ENCODE measurements around the gene CFAP69. TPM values are rescaled to one million over a fixed set of nuclear protein-coding genes. Genes with fewer than 3 reads are reported as not detected.

CFAP69 gene
- total RNA-seq, 3 donors from 2014 or later (not counting 1 experiment from before 2014, with no cell fraction given): 0.13 TPM; not detected in 2

DNA sequence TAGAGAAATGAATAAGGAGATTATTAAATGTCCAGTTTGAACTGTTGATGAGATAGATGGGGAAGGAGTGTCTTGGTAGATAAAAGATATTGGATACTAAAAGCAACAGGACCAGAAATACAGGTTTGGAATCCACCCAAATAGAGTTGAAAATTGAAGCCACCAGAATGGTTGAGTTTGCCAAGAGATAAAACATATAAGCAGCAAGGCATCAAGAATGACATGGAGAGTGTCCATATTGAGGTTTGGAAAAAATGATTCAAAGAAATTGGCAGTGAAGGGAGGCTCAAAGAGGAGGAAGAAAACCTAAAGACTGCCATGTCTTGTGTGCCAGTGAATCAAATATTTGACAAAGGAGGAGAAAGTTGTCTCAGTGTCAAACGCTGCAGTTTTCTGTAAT, 24.2 kb downstream of the CFAP69 start:
- no peaks in the 10 kb centered on the region for H3K36me3 Mint-ChIP-seq
- Histone ChIP-seq H3K27ac (ENCODE audit: low read length) (no peak overlapping the region), H3K9me3 (ENCODE audit: control insufficient read depth, insufficient read depth, low read length) (no peaks in the 10 kb centered on the region), H3K27me3 (ENCODE audit: control insufficient read depth, insufficient read depth, low read length) (no peaks in the 10 kb centered on the region), H3K36me3 (ENCODE audit: control insufficient read depth, insufficient read depth, low read length) (no peaks in the 10 kb centered on the region), H3K4me3 (ENCODE audit: low read length) (no peak overlapping the region), H3K4me1 (ENCODE audit: control insufficient read depth, insufficient read depth, low read length) (no peaks in the 10 kb centered on the region)
- TF ChIP-seq, protein P1, sequence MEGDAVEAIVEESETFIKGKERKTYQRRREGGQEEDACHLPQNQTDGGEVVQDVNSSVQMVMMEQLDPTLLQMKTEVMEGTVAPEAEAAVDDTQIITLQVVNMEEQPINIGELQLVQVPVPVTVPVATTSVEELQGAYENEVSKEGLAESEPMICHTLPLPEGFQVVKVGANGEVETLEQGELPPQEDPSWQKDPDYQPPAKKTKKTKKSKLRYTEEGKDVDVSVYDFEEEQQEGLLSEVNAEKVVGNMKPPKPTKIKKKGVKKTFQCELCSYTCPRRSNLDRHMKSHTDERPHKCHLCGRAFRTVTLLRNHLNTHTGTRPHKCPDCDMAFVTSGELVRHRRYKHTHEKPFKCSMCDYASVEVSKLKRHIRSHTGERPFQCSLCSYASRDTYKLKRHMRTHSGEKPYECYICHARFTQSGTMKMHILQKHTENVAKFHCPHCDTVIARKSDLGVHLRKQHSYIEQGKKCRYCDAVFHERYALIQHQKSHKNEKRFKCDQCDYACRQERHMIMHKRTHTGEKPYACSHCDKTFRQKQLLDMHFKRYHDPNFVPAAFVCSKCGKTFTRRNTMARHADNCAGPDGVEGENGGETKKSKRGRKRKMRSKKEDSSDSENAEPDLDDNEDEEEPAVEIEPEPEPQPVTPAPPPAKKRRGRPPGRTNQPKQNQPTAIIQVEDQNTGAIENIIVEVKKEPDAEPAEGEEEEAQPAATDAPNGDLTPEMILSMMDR (IDR thresholded peaks at IDR 0.05): no peak
- H3K27me3 Mint-ChIP-seq (ENCODE audit: low read depth in 2 of 2): peaks cover 0 to 10% of the 10 kb centered on the region in 2 donors
- intact Hi-C loops (cut with micrococcal nuclease): no loop called here
- DNase-seq (no peak), ATAC-seq (no peak)
- H3K27ac Mint-ChIP-seq: no peak overlapping the region
- WGBS (ENCODE audit: insufficient coverage): 93% methylated on average over 1 of the region's 1 CpG
- no peak overlapping the region for H3K4me3 Mint-ChIP-seq
- no peaks in the 10 kb centered on the region for H3K4me1 Mint-ChIP-seq
- H3K9me3 Mint-ChIP-seq: no peaks in the 10 kb centered on the region

DNA sequence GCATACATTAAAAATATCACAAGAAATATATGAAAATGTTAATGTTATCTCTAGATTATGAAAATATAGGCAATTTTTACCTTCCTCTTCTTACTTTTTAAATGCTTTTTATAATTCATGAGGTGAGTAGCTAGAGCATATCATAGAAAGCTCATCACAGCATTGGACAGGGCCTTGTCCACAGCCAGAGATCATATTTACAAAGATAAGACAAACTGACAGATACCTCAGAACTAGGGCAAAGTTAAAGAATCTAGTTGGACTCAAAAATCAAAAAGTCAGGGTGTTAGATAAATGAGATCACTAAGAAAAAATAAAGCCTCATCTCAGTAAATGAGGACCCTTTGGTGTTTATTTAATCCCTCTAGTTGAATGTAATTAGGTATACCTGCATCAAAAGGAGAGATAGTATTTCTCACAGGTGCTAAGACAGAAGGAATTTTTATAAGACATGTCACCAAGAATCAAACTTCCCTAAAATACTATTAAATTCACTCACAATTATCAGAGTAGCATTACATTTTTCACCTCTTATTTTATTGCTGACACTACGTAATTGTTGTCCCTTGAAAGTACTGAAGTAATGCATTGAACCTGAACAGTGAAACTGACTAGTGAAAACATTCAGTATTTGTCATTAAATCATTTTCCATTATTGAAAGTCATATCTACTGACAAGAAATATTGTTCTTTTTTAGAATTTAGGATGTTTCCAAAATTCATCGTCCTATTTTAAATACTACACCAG, 25.6 kb downstream of the CFAP69 start:
- H3K4me3 ChIP-seq (ENCODE audit: low read length): no peak overlapping the region
- no peaks in the 10 kb centered on the region for H3K4me1 Mint-ChIP-seq
- peaks cover 0 to 6% of the 10 kb centered on the region in 2 donors for H3K27me3 Mint-ChIP-seq (ENCODE audit: low read depth in 2 of 2)
- H3K27ac Mint-ChIP-seq: no peak overlapping the region
- no peaks in the 10 kb centered on the region for H3K27me3 ChIP-seq (ENCODE audit: control insufficient read depth, insufficient read depth, low read length)
- intact Hi-C loops (cut with micrococcal nuclease): no loop called here
- no peak for ATAC-seq
- H3K27ac ChIP-seq (ENCODE audit: low read length): no peak overlapping the region
- no peaks in the 10 kb centered on the region for H3K9me3 ChIP-seq (ENCODE audit: control insufficient read depth, insufficient read depth, low read length)
- H3K4me3 Mint-ChIP-seq: no peak overlapping the region
- no peaks in the 10 kb centered on the region for H3K4me1 ChIP-seq (ENCODE audit: control insufficient read depth, insufficient read depth, low read length)
- no peaks in the 10 kb centered on the region for H3K9me3 Mint-ChIP-seq
- H3K36me3 ChIP-seq (ENCODE audit: control insufficient read depth, insufficient read depth, low read length): no peaks in the 10 kb centered on the region
- TF ChIP-seq, protein P1 (IDR thresholded peaks at IDR 0.05): no peak
- DNase-seq: no peak
- H3K36me3 Mint-ChIP-seq: no peaks in the 10 kb centered on the region
- 100% methylated on average over 1 of the region's 2 CpGs for WGBS (ENCODE audit: insufficient coverage)

DNA sequence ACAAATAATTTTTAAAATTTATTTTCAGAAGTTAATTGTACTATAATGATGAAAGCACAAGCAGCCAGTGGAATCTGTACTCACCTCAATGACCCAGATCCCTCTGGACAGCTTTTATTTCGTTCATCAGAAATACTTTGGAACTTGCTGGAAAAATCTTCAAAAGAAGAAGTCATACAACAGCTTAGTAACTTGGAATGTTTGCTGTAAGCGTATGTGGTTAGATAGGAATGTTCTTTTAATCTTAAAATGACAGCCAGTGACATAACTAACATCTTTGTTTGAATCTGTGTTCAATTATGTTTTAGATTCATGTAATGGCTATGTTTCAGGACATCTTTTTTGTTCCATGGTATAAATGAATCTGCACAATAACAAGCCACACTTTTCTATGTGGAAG, 26.8 kb downstream of the CFAP69 start:
- no peak for ATAC-seq
- H3K27me3 Mint-ChIP-seq (ENCODE audit: low read depth in 2 of 2): no peaks in the 10 kb centered on the region
- no peaks in the 10 kb centered on the region for H3K4me1 Mint-ChIP-seq
- H3K27ac Mint-ChIP-seq: no peak overlapping the region
- H3K36me3 Mint-ChIP-seq: no peaks in the 10 kb centered on the region
- no peaks in the 10 kb centered on the region for H3K9me3 Mint-ChIP-seq
- H3K4me3 Mint-ChIP-seq: no peak overlapping the region
- WGBS (ENCODE audit: insufficient coverage): 82% methylated on average over 2 of the region's 2 CpGs
- intact Hi-C loops (cut with micrococcal nuclease): no loop called here
- no peak overlapping the region for H3K27ac ChIP-seq (ENCODE audit: low read length)
- no peak for DNase-seq
- TF ChIP-seq, protein P1 (IDR thresholded peaks at IDR 0.05): no peak
- no peaks in the 10 kb centered on the region for H3K36me3 ChIP-seq (ENCODE audit: control insufficient read depth, insufficient read depth, low read length)
- no peaks in the 10 kb centered on the region for H3K9me3 ChIP-seq (ENCODE audit: control insufficient read depth, insufficient read depth, low read length)
- H3K27me3 ChIP-seq (ENCODE audit: control insufficient read depth, insufficient read depth, low read length): no peaks in the 10 kb centered on the region
- no peaks in the 10 kb centered on the region for H3K4me1 ChIP-seq (ENCODE audit: control insufficient read depth, insufficient read depth, low read length)
- H3K4me3 ChIP-seq (ENCODE audit: low read length): no peak overlapping the region

DNA sequence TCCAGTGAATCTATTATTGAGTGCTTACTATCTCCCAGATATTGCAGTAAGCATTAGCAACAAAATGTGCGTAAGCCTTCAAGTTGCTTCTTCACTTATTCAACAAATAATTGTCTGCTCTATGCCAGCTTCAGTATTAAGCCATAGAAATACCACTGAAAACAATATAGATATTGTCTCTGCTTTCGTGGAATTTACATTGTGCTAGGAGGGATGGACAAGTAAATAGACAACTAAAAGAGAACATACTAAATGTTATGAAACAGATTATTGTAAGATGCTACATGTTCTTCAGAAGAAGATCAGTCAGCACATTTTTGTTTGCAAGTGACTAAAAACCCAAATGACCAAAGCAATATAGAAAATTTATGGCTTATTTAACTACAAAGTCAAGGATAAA, 27.3 kb downstream of the CFAP69 start:
- H3K36me3 Mint-ChIP-seq: no peaks in the 10 kb centered on the region
- H3K4me1 ChIP-seq (ENCODE audit: control insufficient read depth, insufficient read depth, low read length): no peaks in the 10 kb centered on the region
- no peak overlapping the region for H3K27ac ChIP-seq (ENCODE audit: low read length)
- H3K27me3 ChIP-seq (ENCODE audit: control insufficient read depth, insufficient read depth, low read length): no peaks in the 10 kb centered on the region
- WGBS (ENCODE audit: insufficient coverage): 100% methylated on average over 1 of the region's 2 CpGs
- no peak overlapping the region for H3K27ac Mint-ChIP-seq
- H3K9me3 Mint-ChIP-seq: no peaks in the 10 kb centered on the region
- intact Hi-C loops (cut with micrococcal nuclease): no loop called here
- no peak overlapping the region for H3K4me3 ChIP-seq (ENCODE audit: low read length)
- H3K4me1 Mint-ChIP-seq: no peaks in the 10 kb centered on the region
- ATAC-seq (no peak), DNase-seq (no peak)
- TF ChIP-seq, protein P1 (IDR thresholded peaks at IDR 0.05): no peak
- H3K4me3 Mint-ChIP-seq: no peak overlapping the region
- H3K9me3 ChIP-seq (ENCODE audit: control insufficient read depth, insufficient read depth, low read length): no peaks in the 10 kb centered on the region
- H3K27me3 Mint-ChIP-seq (ENCODE audit: low read depth in 2 of 2): no peaks in the 10 kb centered on the region
- no peaks in the 10 kb centered on the region for H3K36me3 ChIP-seq (ENCODE audit: control insufficient read depth, insufficient read depth, low read length)

Measured in natural killer cell (primary cell).